Parathyroid adenoma (tissue), 2 donors: ENCODE results near the gene QPRT.
"Not testable (repeated sequence)": the region's sequence is repeated elsewhere in the genome, so short reads cannot be mapped to it uniquely, and the experiment has no call there.

ENCODE experiments used
- H2AFZ ChIP-seq: fragments of 300-600 bp; sonication (generic); one replicate; pipeline ENCODE4 v1.7.0; 2017; ENCODE audit warnings: antibody characterized with exemption, mild to moderate bottlenecking
- H3K27ac ChIP-seq: fragments of 300-600 bp; sonication (generic); one replicate; pipeline ENCODE4 v1.7.0; 2017
- H3K27me3 ChIP-seq: fragments of 300-600 bp; sonication (generic); one replicate; pipeline ENCODE4 v1.7.0; 2017; ENCODE audit warnings: low read length; ENCODE audit not compliant: control insufficient read depth, insufficient read depth
- H3K36me3 ChIP-seq: fragments of 300-600 bp; sonication (generic); one replicate; pipeline ENCODE4 v1.7.0; 2017; ENCODE audit warnings: low read length; ENCODE audit not compliant: control insufficient read depth, insufficient read depth
- H3K4me1 ChIP-seq: fragments of 300-600 bp; sonication (generic); one replicate; pipeline ENCODE4 v1.7.0; 2017; ENCODE audit warnings: control low read depth
- H3K4me2 ChIP-seq: fragments of 300-600 bp; sonication (generic); one replicate; pipeline ENCODE4 v1.7.0; 2017; ENCODE audit warnings: low read length
- H3K4me3 ChIP-seq: fragments of 300-600 bp; sonication (generic); one replicate; pipeline ENCODE4 v1.7.0; 2017; ENCODE audit warnings: low read depth, low read length
- H3K79me2 ChIP-seq: fragments of 300-600 bp; sonication (generic); one replicate; pipeline ENCODE4 v1.7.0; 2017; ENCODE audit warnings: control low read depth
- H3K9ac ChIP-seq: fragments of 300-600 bp; sonication (generic); one replicate; pipeline ENCODE4 v1.7.0; 2017; ENCODE audit warnings: mild to moderate bottlenecking
- H3K9me3 ChIP-seq: fragments of 300-600 bp; sonication (generic); one replicate; pipeline ENCODE4 v1.7.0; 2017; ENCODE audit warnings: low read length; ENCODE audit not compliant: control insufficient read depth
- CTCF ChIP-seq: fragments of 300-600 bp; sonication (generic); IDR thresholded peaks from one replicate; pipeline ENCODE4 v1.7.0; 2017; ENCODE audit warnings: antibody characterized with exemption, mild to moderate bottlenecking
- donor health status: primary hyperparathyroidism.

Gene QPRT

GRCh38 chr16:29736764-29737163 lies 57.8 kb downstream of the QPRT start:
- Histone ChIP-seq H3K4me1 (peaks cover 12% of the 10 kb centered on the region), H3K4me2 (no peak overlapping the region), H3K27me3 (no peaks in the 10 kb centered on the region), H3K79me2 (no peaks in the 10 kb centered on the region), H3K9ac (no peak overlapping the region), H3K36me3 (no peaks in the 10 kb centered on the region), H3K4me3 (no peak overlapping the region), H3K9me3 (no peaks in the 10 kb centered on the region), H2AFZ (peak overlapping the region; percentile 14), H3K27ac (peak overlapping the region; percentile 36)
- no peak for TF ChIP-seq CTCF

GRCh38 chr16:29737713-29738112 lies 58.7 kb downstream of the QPRT start:
- H3K9me3 ChIP-seq, result no peaks in the 10 kb centered on the region
- H3K4me3 ChIP-seq, result no peak overlapping the region
- no peaks in the 10 kb centered on the region for H3K27me3 ChIP-seq
- no peak overlapping the region for H3K9ac ChIP-seq
- H3K4me2 ChIP-seq, result no peak overlapping the region
- no peaks in the 10 kb centered on the region for H3K79me2 ChIP-seq
- H3K27ac ChIP-seq, result no peak overlapping the region
- H3K36me3 ChIP-seq, result no peaks in the 10 kb centered on the region
- TF ChIP-seq CTCF, result no peak
- peaks cover 12% of the 10 kb centered on the region for H3K4me1 ChIP-seq
- H2AFZ ChIP-seq, result no peak overlapping the region

- Histone ChIP-seq H3K36me3 (no peaks in the 10 kb centered on the region), H3K27ac (no peak overlapping the region), H3K4me3 (no peak overlapping the region), H3K79me2 (no peaks in the 10 kb centered on the region), H3K9me3 (no peaks in the 10 kb centered on the region), H2AFZ (no peak overlapping the region), H3K4me2 (no peak overlapping the region), H3K4me1 (peaks cover 12% of the 10 kb centered on the region), H3K9ac (no peak overlapping the region), H3K27me3 (no peaks in the 10 kb centered on the region)
- no peak for TF ChIP-seq CTCF
These were observed 59.5 kb downstream of the QPRT start for GRCh38 chr16:29738514-29738913.

GRCh38 chr16:29739927-29740629 lies 61.1 kb downstream of the QPRT start:
- not testable (repeated sequence) for H2AFZ ChIP-seq, H3K9me3 ChIP-seq, H3K79me2 ChIP-seq, H3K4me3 ChIP-seq, H3K4me2 ChIP-seq, H3K36me3 ChIP-seq, H3K9ac ChIP-seq, H3K27me3 ChIP-seq, H3K27ac ChIP-seq
- peaks cover 12% of the 10 kb centered on the region for H3K4me1 ChIP-seq

- H3K4me3 ChIP-seq, H2AFZ ChIP-seq, H3K36me3 ChIP-seq, H3K9me3 ChIP-seq, H3K9ac ChIP-seq, H3K27ac ChIP-seq, H3K79me2 ChIP-seq, H3K4me2 ChIP-seq, H3K27me3 ChIP-seq: not testable (repeated sequence)
- peaks cover 12% of the 10 kb centered on the region for H3K4me1 ChIP-seq
These were observed 61.6 kb downstream of the QPRT start for GRCh38 chr16:29740630-29741015.
